ENCODE results near the gene RGPD8. TPM values are rescaled to one million over a fixed set of nuclear protein-coding genes. Genes with fewer than 3 reads are reported as not detected.
"Not testable (repeated sequence)": the region's sequence is repeated elsewhere in the genome, so short reads cannot be mapped to it uniquely, and the experiment has no call there.

The RGPD8 gene
- total and polyA plus RNA-seq, 5 donors from 2014 or later, result 1.9 to 48.1 (median 2.5) TPM

GRCh38 chr2:112449854-112450253, 16.4 kb upstream of the RGPD8 start:
- Mint-ChIP-seq H3K4me1 (no peaks in the 10 kb centered on the region), H3K4me3 (no peak overlapping the region), H3K36me3 (no peaks in the 10 kb centered on the region), H3K27me3 (no peaks in the 10 kb centered on the region), H3K9me3 (peaks cover 0 to 5% (median 0%) of the 10 kb centered on the region in 7 donors), H3K27ac (no peak overlapping the region)
- H3K9me3 ChIP-seq (ENCODE audit: control insufficient read depth in 2 of 2, low read length in 2 of 2), result no peaks in the 10 kb centered on the region
- H3K4me3 ChIP-seq (ENCODE audit: low read depth, low read length), result no peak overlapping the region
- DNase-seq (no peak), ATAC-seq (ENCODE audit: low read depth in 2 of 2) (no peak)
- no peak overlapping the region for H3K27ac ChIP-seq (ENCODE audit: insufficient read depth, low read length, poor library complexity, severe bottlenecking)
- H3K4me1 ChIP-seq (ENCODE audit: control insufficient read depth, insufficient read depth, low read length, poor library complexity, severe bottlenecking), result no peaks in the 10 kb centered on the region
- no peaks in the 10 kb centered on the region for H3K36me3 ChIP-seq (ENCODE audit: control insufficient read depth, insufficient read depth, low read length)
- no peaks in the 10 kb centered on the region for H3K27me3 ChIP-seq (ENCODE audit: control insufficient read depth, insufficient read depth, low read length)

GRCh38 chr2:112444256-112444655, 10.8 kb upstream of the RGPD8 start:
- not testable (repeated sequence) for H3K4me1 Mint-ChIP-seq, H3K9me3 Mint-ChIP-seq

GRCh38 chr2:112438603-112439261, 5.3 kb upstream of the RGPD8 start:
- not testable (repeated sequence) for ATAC-seq (ENCODE audit: low read depth in 2 of 2); H3K4me3 ChIP-seq (ENCODE audit: low read depth, low read length); H3K9me3 ChIP-seq (ENCODE audit: control insufficient read depth in 2 of 2, low read length in 2 of 2); DNase-seq; H3K36me3 ChIP-seq (ENCODE audit: control insufficient read depth, insufficient read depth, low read length); H3K27ac Mint-ChIP-seq; H3K36me3 Mint-ChIP-seq; H3K9me3 Mint-ChIP-seq; H3K27me3 ChIP-seq (ENCODE audit: control insufficient read depth, insufficient read depth, low read length); H3K27ac ChIP-seq (ENCODE audit: insufficient read depth, low read length, poor library complexity, severe bottlenecking); H3K4me1 ChIP-seq (ENCODE audit: control insufficient read depth, insufficient read depth, low read length, poor library complexity, severe bottlenecking)
- Mint-ChIP-seq H3K27me3 (peaks cover 49% of the 10 kb centered on the region), H3K4me3 (peak overlapping the region in 2 of 4 donors; percentile 22 to 51), H3K4me1 (peaks cover 0 to 10% (median 4%) of the 10 kb centered on the region in 4 donors)

More at GRCh38 chr2:112444256-112444655, 10.8 kb upstream of the RGPD8 start:
- DNase-seq; ATAC-seq (ENCODE audit: low read depth in 2 of 2); H3K27ac ChIP-seq (ENCODE audit: insufficient read depth, low read length, poor library complexity, severe bottlenecking); H3K4me3 Mint-ChIP-seq; H3K9me3 ChIP-seq (ENCODE audit: control insufficient read depth in 2 of 2, low read length in 2 of 2); H3K4me1 ChIP-seq (ENCODE audit: control insufficient read depth, insufficient read depth, low read length, poor library complexity, severe bottlenecking); H3K36me3 ChIP-seq (ENCODE audit: control insufficient read depth, insufficient read depth, low read length); H3K27ac Mint-ChIP-seq; H3K36me3 Mint-ChIP-seq; H3K27me3 ChIP-seq (ENCODE audit: control insufficient read depth, insufficient read depth, low read length); H3K4me3 ChIP-seq (ENCODE audit: low read depth, low read length): not testable (repeated sequence)
- H3K27me3 Mint-ChIP-seq, result peaks cover 32% of the 10 kb centered on the region

GRCh38 chr2:112437405-112437831, 4.0 kb upstream of the RGPD8 start:
- DNase-seq; ATAC-seq (ENCODE audit: low read depth in 2 of 2): not testable (repeated sequence)
- H3K4me3 Mint-ChIP-seq, result peak overlapping the region in 1 of 4 donors; percentile 83

GRCh38 chr2:112436993-112437392, 3.5 kb upstream of the RGPD8 start:
- not testable (repeated sequence) for H3K4me3 ChIP-seq (ENCODE audit: low read depth, low read length); H3K9me3 ChIP-seq (ENCODE audit: control insufficient read depth in 2 of 2, low read length in 2 of 2); H3K27ac ChIP-seq (ENCODE audit: insufficient read depth, low read length, poor library complexity, severe bottlenecking); H3K9me3 Mint-ChIP-seq; H3K27me3 ChIP-seq (ENCODE audit: control insufficient read depth, insufficient read depth, low read length); H3K27ac Mint-ChIP-seq; H3K36me3 Mint-ChIP-seq; DNase-seq; H3K4me3 Mint-ChIP-seq; H3K4me1 ChIP-seq (ENCODE audit: control insufficient read depth, insufficient read depth, low read length, poor library complexity, severe bottlenecking); ATAC-seq (ENCODE audit: low read depth in 2 of 2); H3K36me3 ChIP-seq (ENCODE audit: control insufficient read depth, insufficient read depth, low read length)
- Mint-ChIP-seq H3K4me1 (peaks cover 3 to 15% (median 11%) of the 10 kb centered on the region in 4 donors), H3K27me3 (peaks cover 41% of the 10 kb centered on the region)

More at GRCh38 chr2:112437405-112437831, 4.0 kb upstream of the RGPD8 start:
- H3K36me3 Mint-ChIP-seq; H3K27ac ChIP-seq (ENCODE audit: insufficient read depth, low read length, poor library complexity, severe bottlenecking); H3K9me3 Mint-ChIP-seq; H3K4me3 ChIP-seq (ENCODE audit: low read depth, low read length); H3K4me1 ChIP-seq (ENCODE audit: control insufficient read depth, insufficient read depth, low read length, poor library complexity, severe bottlenecking); H3K27ac Mint-ChIP-seq; H3K9me3 ChIP-seq (ENCODE audit: control insufficient read depth in 2 of 2, low read length in 2 of 2); H3K27me3 ChIP-seq (ENCODE audit: control insufficient read depth, insufficient read depth, low read length); H3K36me3 ChIP-seq (ENCODE audit: control insufficient read depth, insufficient read depth, low read length): not testable (repeated sequence)
- H3K27me3 Mint-ChIP-seq, result peaks cover 45% of the 10 kb centered on the region
- peaks cover 2 to 15% (median 8%) of the 10 kb centered on the region in 4 donors for H3K4me1 Mint-ChIP-seq

GRCh38 chr2:112435716-112436431, 2.4 kb upstream of the RGPD8 start:
- not testable (repeated sequence) for H3K36me3 Mint-ChIP-seq; H3K27ac Mint-ChIP-seq; H3K9me3 Mint-ChIP-seq; H3K4me1 ChIP-seq (ENCODE audit: control insufficient read depth, insufficient read depth, low read length, poor library complexity, severe bottlenecking); DNase-seq; ATAC-seq (ENCODE audit: low read depth in 2 of 2); H3K27me3 ChIP-seq (ENCODE audit: control insufficient read depth, insufficient read depth, low read length); H3K4me3 ChIP-seq (ENCODE audit: low read depth, low read length); H3K9me3 ChIP-seq (ENCODE audit: control insufficient read depth in 2 of 2, low read length in 2 of 2); H3K27ac ChIP-seq (ENCODE audit: insufficient read depth, low read length, poor library complexity, severe bottlenecking); H3K36me3 ChIP-seq (ENCODE audit: control insufficient read depth, insufficient read depth, low read length); H3K4me3 Mint-ChIP-seq
- H3K4me1 Mint-ChIP-seq, result peaks cover 8 to 20% (median 15%) of the 10 kb centered on the region in 4 donors
- H3K27me3 Mint-ChIP-seq, result peaks cover 36% of the 10 kb centered on the region

- H3K27ac Mint-ChIP-seq; H3K27ac ChIP-seq (ENCODE audit: insufficient read depth, low read length, poor library complexity, severe bottlenecking); H3K4me3 Mint-ChIP-seq; DNase-seq; H3K4me1 ChIP-seq (ENCODE audit: control insufficient read depth, insufficient read depth, low read length, poor library complexity, severe bottlenecking); H3K4me3 ChIP-seq (ENCODE audit: low read depth, low read length); H3K9me3 ChIP-seq (ENCODE audit: control insufficient read depth in 2 of 2, low read length in 2 of 2); ATAC-seq (ENCODE audit: low read depth in 2 of 2); H3K36me3 ChIP-seq (ENCODE audit: control insufficient read depth, insufficient read depth, low read length); H3K9me3 Mint-ChIP-seq; H3K27me3 ChIP-seq (ENCODE audit: control insufficient read depth, insufficient read depth, low read length); H3K36me3 Mint-ChIP-seq: not testable (repeated sequence)
- H3K27me3 Mint-ChIP-seq, result peaks cover 32% of the 10 kb centered on the region
- H3K4me1 Mint-ChIP-seq, result peaks cover 10 to 22% (median 18%) of the 10 kb centered on the region in 4 donors
Observed at GRCh38 chr2:112434890-112435715, 1.7 kb upstream of the RGPD8 start.
